ENCODE data around the gene RNF208. TPM values are rescaled to one million over a fixed set of nuclear protein-coding genes. Genes with fewer than 3 reads are reported as not detected.

Gene RNF208
- polyA plus RNA-seq, 2 of the 4 experiments (the other 2 are of a cell fraction) = 0.06 to 1.7 TPM

GRCh38 chr9:137205126-137206069 is 16.6 kb downstream of the RNF208 start, which contains the start of the genes NDOR1 and TMEM203 (continued):
- TF ChIP-seq ESRRA (IDR thresholded peaks at IDR 0.05; ENCODE audit: borderline replicate concordance, low read length) (0 out of 2 replicates have a peak, but pooled peaks have one; percentile 9), MAX (IDR thresholded peaks at IDR 0.05) (peak; percentile 86), REST (IDR thresholded peaks at IDR 0.05) (no peak), ZNF302 (CRISPR knock-in tag; IDR thresholded peaks at IDR 0.05) (no peak), SMC3 (IDR thresholded peaks at IDR 0.05) (no peak), HDAC2 (IDR thresholded peaks at IDR 0.05) (no peak), CHD2 (IDR thresholded peaks at IDR 0.05; ENCODE audit: low read length, partially characterized antibody) (no peak)

GRCh38 chr9:137204731-137205125 is 17.3 kb downstream of the RNF208 start:
- TF ChIP-seq USF2 (IDR thresholded peaks at IDR 0.05) (no peak), PBX3 (IDR thresholded peaks at IDR 0.05) (no peak), NFE2L2 (conservative IDR thresholded peaks at IDR 0.05; ENCODE audit: low read length) (no peak), CTCF (IDR thresholded peaks at IDR 0.05) (no peak), GATA3 (IDR thresholded peaks at IDR 0.05; ENCODE audit: borderline replicate concordance) (no peak), RARB (CRISPR knock-in tag; IDR thresholded peaks at IDR 0.05) (no peak), ZSCAN20 (CRISPR knock-in tag; IDR thresholded peaks at IDR 0.05) (no peak), PHF8 (IDR thresholded peaks at IDR 0.05; ENCODE audit: borderline replicate concordance, low read depth) (no peak)
- WGBS (ENCODE audit: missing lambda C conversion rate) = 26% methylated on average over 21 of the region's 21 CpGs
- ATAC-seq (no peak), DNase-seq (ENCODE audit: low read depth in 1 of 2, low spot score in 1 of 2) (no peak), FAIRE-seq (no peak)
- peak overlapping the region; percentile 86 for H3K4me2 ChIP-seq
- peak overlapping the region; percentile 93 for H3K4me3 ChIP-seq
- peaks cover 30% of the 10 kb centered on the region for H3K4me1 ChIP-seq
- H3K27ac ChIP-seq = peak overlapping the region; percentile 93 to 97
- ChIA-PET CTCF (interaction anchor here (0.8 to 4.0 kb wide), 8 partner anchors 9 to 141 kb away, joined by 3 to 24 read pairs (median 4); partner anchors contain the start of genes RNF208, RNF224 and SSNA1), POLR2A (interaction anchor here (1.0 to 1.5 kb wide), 4 partner anchors 16 to 41 kb away, joined by 3 to 4 read pairs (median 4); no protein-coding TSS in a partner anchor)
- no peaks in the 10 kb centered on the region for H3K9me3 ChIP-seq
